ENCODE results near the gene CNTNAP2. TPM values are rescaled to one million over a fixed set of nuclear protein-coding genes. Genes with fewer than 3 reads are reported as not detected.

CNTNAP2 gene
- total RNA-seq, 2 experiments from 2014 or later = 0.28 TPM; not detected in 1

DNA sequence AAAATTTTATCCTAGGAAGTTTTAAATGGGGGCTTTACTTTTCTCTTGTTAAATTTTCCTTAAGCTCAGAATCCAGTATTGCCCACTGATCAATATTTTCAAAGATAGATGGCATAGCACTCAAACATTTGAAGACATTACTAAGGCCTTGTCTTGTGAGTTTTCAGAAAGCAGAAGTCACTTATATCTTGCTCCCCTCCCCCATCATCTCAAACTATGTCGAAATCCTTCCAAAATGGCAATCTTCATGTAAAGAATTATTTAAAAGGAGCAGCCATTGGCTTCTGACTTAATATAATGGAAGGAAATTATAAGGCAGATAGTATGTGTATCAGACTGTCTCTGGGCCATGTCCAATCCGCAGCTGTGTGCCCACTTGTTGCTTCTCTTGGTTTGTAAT, 1920.4 kb downstream of the CNTNAP2 start:
- H2AFZ ChIP-seq (ENCODE audit: low read length) = no peak overlapping the region
- no TSS peak for BruUV-seq (replicated peaks)
- no peaks in the 10 kb centered on the region for H3K36me3 ChIP-seq (ENCODE audit: insufficient read depth, low read length)
- no peaks in the 10 kb centered on the region for H4K20me1 ChIP-seq (ENCODE audit: insufficient read depth, low read length)
- H3K4me1 ChIP-seq (ENCODE audit: insufficient read depth, low read length, poor library complexity, severe bottlenecking) = no peaks in the 10 kb centered on the region
- no peak overlapping the region for H3K27ac ChIP-seq (ENCODE audit: low read depth, low read length, poor library complexity, severe bottlenecking)
- ChIA-PET CTCF (ENCODE audit: unreplicated experiment) (no interaction called here), POLR2A (interaction anchor here (0.5 kb wide), 1 partner anchor 30 kb away, joined by 3 read pairs; no protein-coding TSS in a partner anchor)
- no peak overlapping the region for H3K4me3 ChIP-seq (ENCODE audit: low read depth, low read length, poor library complexity, severe bottlenecking)
- TF ChIP-seq CTCF (conservative IDR thresholded peaks at IDR 0.05; ENCODE audit: low read length) (no peak), EZH2phosphoT487 (IDR thresholded peaks at IDR 0.05; ENCODE audit: borderline replicate concordance, low read depth, low read length) (no peak)
- intact Hi-C loops (cut with micrococcal nuclease; ENCODE audit: unreplicated experiment) = no loop called here
- no peaks in the 10 kb centered on the region for H3K9me3 ChIP-seq (ENCODE audit: low read length)
- no peaks in the 10 kb centered on the region for H3K79me2 ChIP-seq (ENCODE audit: insufficient read depth, low read depth, low read length)
- H3K9me2 ChIP-seq (ENCODE audit: insufficient read depth, low read length) = no peaks in the 10 kb centered on the region
- DNase-seq (ENCODE audit: low spot score) = no peak
- H3K4me2 ChIP-seq (ENCODE audit: low read length) = no peak overlapping the region

GRCh38 chr7:148041156-148041555, 1924.6 kb downstream of the CNTNAP2 start:
- H4K20me1 ChIP-seq (ENCODE audit: insufficient read depth, low read length) = no peaks in the 10 kb centered on the region
- POLR2A ChIA-PET = no interaction called here
- no peak overlapping the region for H3K4me3 ChIP-seq (ENCODE audit: low read depth, low read length, poor library complexity, severe bottlenecking)
- no peak overlapping the region for H3K4me2 ChIP-seq (ENCODE audit: low read length)
- DNase-seq (ENCODE audit: low spot score) = no peak
- H3K9me3 ChIP-seq (ENCODE audit: low read length) = no peaks in the 10 kb centered on the region
- intact Hi-C loops (cut with micrococcal nuclease; ENCODE audit: unreplicated experiment) = no loop called here
- TF ChIP-seq CTCF (conservative IDR thresholded peaks at IDR 0.05; ENCODE audit: low read length) (no peak), EZH2phosphoT487 (IDR thresholded peaks at IDR 0.05; ENCODE audit: borderline replicate concordance, low read depth, low read length) (no peak)
- no peaks in the 10 kb centered on the region for H3K9me2 ChIP-seq (ENCODE audit: insufficient read depth, low read length)
- no peak overlapping the region for H3K27ac ChIP-seq (ENCODE audit: low read depth, low read length, poor library complexity, severe bottlenecking)
- no peaks in the 10 kb centered on the region for H3K4me1 ChIP-seq (ENCODE audit: insufficient read depth, low read length, poor library complexity, severe bottlenecking)
- no peaks in the 10 kb centered on the region for H3K36me3 ChIP-seq (ENCODE audit: insufficient read depth, low read length)
- no peak overlapping the region for H2AFZ ChIP-seq (ENCODE audit: low read length)
- no peaks in the 10 kb centered on the region for H3K79me2 ChIP-seq (ENCODE audit: insufficient read depth, low read depth, low read length)
- CTCF ChIA-PET (ENCODE audit: unreplicated experiment) = no interaction called here
- BruUV-seq (replicated peaks) = no TSS peak

- H3K4me3 ChIP-seq (ENCODE audit: low read depth, low read length, poor library complexity, severe bottlenecking) = no peak overlapping the region
- no peaks in the 10 kb centered on the region for H3K9me3 ChIP-seq (ENCODE audit: low read length)
- no peak overlapping the region for H3K4me2 ChIP-seq (ENCODE audit: low read length)
- CTCF ChIA-PET (ENCODE audit: unreplicated experiment) = no interaction called here
- H3K9me2 ChIP-seq (ENCODE audit: insufficient read depth, low read length) = no peaks in the 10 kb centered on the region
- H3K4me1 ChIP-seq (ENCODE audit: insufficient read depth, low read length, poor library complexity, severe bottlenecking) = no peaks in the 10 kb centered on the region
- H3K79me2 ChIP-seq (ENCODE audit: insufficient read depth, low read depth, low read length) = no peaks in the 10 kb centered on the region
- H4K20me1 ChIP-seq (ENCODE audit: insufficient read depth, low read length) = no peaks in the 10 kb centered on the region
- POLR2A ChIA-PET = interaction anchor here (0.7 kb wide), 1 partner anchor 37 kb away, joined by 4 read pairs; no protein-coding TSS in a partner anchor
- H2AFZ ChIP-seq (ENCODE audit: low read length) = no peak overlapping the region
- TF ChIP-seq EZH2phosphoT487 (IDR thresholded peaks at IDR 0.05; ENCODE audit: borderline replicate concordance, low read depth, low read length) (no peak), CTCF (conservative IDR thresholded peaks at IDR 0.05; ENCODE audit: low read length) (no peak)
- DNase-seq (ENCODE audit: low spot score) = no peak
- no peak overlapping the region for H3K27ac ChIP-seq (ENCODE audit: low read depth, low read length, poor library complexity, severe bottlenecking)
- no TSS peak for BruUV-seq (replicated peaks)
- no peaks in the 10 kb centered on the region for H3K36me3 ChIP-seq (ENCODE audit: insufficient read depth, low read length)
- intact Hi-C loops (cut with micrococcal nuclease; ENCODE audit: unreplicated experiment) = no loop called here
These were observed 1926.5 kb downstream of the CNTNAP2 start for GRCh38 chr7:148042935-148043631.
